AG04450 (cell line): ENCODE measurements around the gene MPDZ. TPM values are rescaled to one million over a fixed set of nuclear protein-coding genes. Genes with fewer than 3 reads are reported as not detected.
A peak's percentile ranks its signal among the peaks of the same experiment; 100 is the strongest.

ENCODE experiments used
- CTCF ChIA-PET: fragments of 300-600, 350-600 bp; formaldehyde crosslinking; extraction: SDS; loops from one replicate; lab custom pipeline; 2022; ENCODE audit warnings: antibody characterized with exemption, inconsistent platforms; lab: Charles Lee
- POLR2A ChIA-PET: fragments of 350-600 bp; formaldehyde crosslinking; extraction: SDS; loops from one replicate; lab custom pipeline; 2021; ENCODE audit warnings: antibody characterized with exemption, inconsistent platforms; lab: Yijun Ruan, JAX
- DNase-seq: peaks from one replicate; pipeline ENCODE4 v3.0.0-alpha.2; 2011; ENCODE audit warnings: low read depth, low spot score
- H3K27ac ChIP-seq: one replicate; pipeline ENCODE4 v1.5.1; 2012; ENCODE audit warnings: low read depth, low read length, control low read depth
- H3K27me3 ChIP-seq: one replicate; pipeline ENCODE4 v1.6.0; 2012; ENCODE audit warnings: low read length; ENCODE audit not compliant: control insufficient read depth, insufficient read depth
- H3K4me3 ChIP-seq: 2 replicates; pipeline ENCODE4 v1.5.1; 2011; ENCODE audit warnings: mild to moderate bottlenecking, low read depth, low read length, control low read depth
- H3K9me3 ChIP-seq: 2 replicates; pipeline ENCODE4 v1.5.1; 2012; ENCODE audit warnings: low read length; ENCODE audit not compliant: control insufficient read depth, insufficient read depth
- CTCF ChIP-seq: IDR thresholded peaks from 2 replicates; pipeline ENCODE4 v1.5.1; 2011; ENCODE audit warnings: low read depth, low read length, control low read depth, inconsistent platforms
- polyA plus RNA-seq: library from polyadenylated mRNA; depleted of rRNA; stranded (reverse); fragments of >200 nt; gene quantifications from 2 replicates; pipeline ENCODE4 v1.2.3, GENCODE V29; 2011

MPDZ gene
- polyA plus RNA-seq, 1 experiment = 31.6 TPM

- no peaks in the 10 kb centered on the region for H3K9me3 ChIP-seq
- TF ChIP-seq CTCF = no peak
- ChIA-PET POLR2A (no interaction called here), CTCF (no interaction called here)
- no peak overlapping the region for H3K27ac ChIP-seq
- no peak overlapping the region for H3K4me3 ChIP-seq
- H3K27me3 ChIP-seq = no peaks in the 10 kb centered on the region
- no peak for DNase-seq
Observed at GRCh38 chr9:13118313-13118712, 161.2 kb downstream of the MPDZ start.

GRCh38 chr9:13116292-13116691 lies 163.2 kb downstream of the MPDZ start:
- no peaks in the 10 kb centered on the region for H3K9me3 ChIP-seq
- ChIA-PET CTCF (no interaction called here), POLR2A (no interaction called here)
- H3K27ac ChIP-seq = no peak overlapping the region
- H3K27me3 ChIP-seq = no peaks in the 10 kb centered on the region
- H3K4me3 ChIP-seq = no peak overlapping the region
- DNase-seq = no peak
- no peak for TF ChIP-seq CTCF

- POLR2A ChIA-PET = no interaction called here
- Histone ChIP-seq H3K4me3 (no peak overlapping the region), H3K9me3 (no peaks in the 10 kb centered on the region), H3K27ac (no peak overlapping the region), H3K27me3 (no peaks in the 10 kb centered on the region)
- TF ChIP-seq CTCF = no peak
- CTCF ChIA-PET = interaction anchor here (0.9 to 2.4 kb wide), 4 partner anchors 24 to 395 kb away, joined by 3 to 10 read pairs (median 4); no protein-coding TSS in a partner anchor
- DNase-seq = no peak
Observed at GRCh38 chr9:13113751-13114150, 165.7 kb downstream of the MPDZ start.

GRCh38 chr9:13113216-13113615 lies 166.3 kb downstream of the MPDZ start:
- TF ChIP-seq CTCF = no peak
- ChIA-PET CTCF (interaction anchor here (1.1 to 2.4 kb wide), 4 partner anchors 22 to 394 kb away, joined by 3 to 10 read pairs (median 4); no protein-coding TSS in a partner anchor), POLR2A (no interaction called here)
- H3K27ac ChIP-seq = no peak overlapping the region
- no peaks in the 10 kb centered on the region for H3K27me3 ChIP-seq
- no peaks in the 10 kb centered on the region for H3K9me3 ChIP-seq
- peak; percentile 16 for DNase-seq
- no peak overlapping the region for H3K4me3 ChIP-seq

- Histone ChIP-seq H3K27ac (no peak overlapping the region), H3K9me3 (no peaks in the 10 kb centered on the region), H3K4me3 (no peak overlapping the region), H3K27me3 (no peaks in the 10 kb centered on the region)
- no peak for TF ChIP-seq CTCF
- POLR2A ChIA-PET = no interaction called here
- DNase-seq = no peak
- CTCF ChIA-PET = no interaction called here
Observed at GRCh38 chr9:13111778-13112177, 167.7 kb downstream of the MPDZ start.
